T-helper 2 cell treated with Interferon-gamma antibody and Interleukin-4, amounts not matched to agents 100 ng/mL and 5 ng/mL, for 36 hours (primary cell): Measurements from ENCODE around the gene BARX2. TPM values are rescaled to one million over a fixed set of nuclear protein-coding genes. Genes with fewer than 3 reads are reported as not detected.

Experiments used
- total RNA-seq: library from RNA; stranded (reverse); gene quantifications from 2 replicates; pipeline ENCODE4 v1.2.3, GENCODE V29; 2022

Gene BARX2
- total RNA-seq, 1 donor from 2014 or later = 0.43 TPM

Other genes starting within 250 kb of the BARX2 start
- gene ARHGAP32, start 183.5 kb upstream of the BARX2 start, total RNA-seq = 4.4 and 5.1 TPM in 2 replicates